Mononuclear cell (primary cell): ENCODE data around the gene IST1. TPM values are rescaled to one million over a fixed set of nuclear protein-coding genes. Genes with fewer than 3 reads are reported as not detected.

Experiments
- H3K27me3 ChIP-seq: 2 replicates; pipeline ENCODE4 v1.6.0; 2011; ENCODE audit warnings: low read length, control low read depth; ENCODE audit not compliant: insufficient read depth
- H3K4me1 ChIP-seq: 2 replicates; pipeline ENCODE4 v1.5.1; 2011; ENCODE audit warnings: mild to moderate bottlenecking, low read length, control low read depth; ENCODE audit not compliant: insufficient read depth
- H3K4me3 ChIP-seq: 2 replicates; pipeline ENCODE4 v1.5.1; 2011; ENCODE audit warnings: mild to moderate bottlenecking, low read length, moderate library complexity
- H3K9me3 ChIP-seq: 2 replicates; pipeline ENCODE4 v1.5.1; 2011; ENCODE audit warnings: low read depth, mild to moderate bottlenecking, control low read depth, low read length
- total RNA-seq: library from RNA; depleted of rRNA; stranded (reverse); fragments of >200 nt; gene quantifications from one replicate; pipeline ENCODE4 v1.2.3, GENCODE V29; 2012

Gene IST1
- total RNA-seq, 1 donor: 426 TPM

DNA sequence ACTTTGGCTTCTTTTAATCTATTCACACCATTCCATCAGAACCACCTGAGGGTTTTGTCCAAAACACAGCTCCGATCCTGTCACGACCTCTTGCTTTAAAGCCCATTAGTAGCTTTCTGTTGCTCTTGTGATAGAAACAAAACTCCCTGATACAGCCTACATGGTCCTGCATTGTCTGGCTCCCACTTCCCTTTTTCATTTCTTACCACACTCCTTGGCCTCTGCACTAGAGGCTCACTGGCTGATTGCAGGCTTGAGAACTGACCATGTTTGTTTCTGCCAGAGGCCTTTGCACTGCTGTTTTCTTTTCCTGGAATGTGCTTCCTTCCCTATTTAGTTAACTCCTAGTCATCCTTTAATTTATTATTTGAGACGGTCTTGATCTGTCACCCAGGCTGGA is 23.7 kb downstream of the IST1 start:
- Histone ChIP-seq H3K4me1 (peaks cover 9% of the 10 kb centered on the region), H3K27me3 (no peaks in the 10 kb centered on the region), H3K9me3 (no peaks in the 10 kb centered on the region), H3K4me3 (no peak overlapping the region)

DNA sequence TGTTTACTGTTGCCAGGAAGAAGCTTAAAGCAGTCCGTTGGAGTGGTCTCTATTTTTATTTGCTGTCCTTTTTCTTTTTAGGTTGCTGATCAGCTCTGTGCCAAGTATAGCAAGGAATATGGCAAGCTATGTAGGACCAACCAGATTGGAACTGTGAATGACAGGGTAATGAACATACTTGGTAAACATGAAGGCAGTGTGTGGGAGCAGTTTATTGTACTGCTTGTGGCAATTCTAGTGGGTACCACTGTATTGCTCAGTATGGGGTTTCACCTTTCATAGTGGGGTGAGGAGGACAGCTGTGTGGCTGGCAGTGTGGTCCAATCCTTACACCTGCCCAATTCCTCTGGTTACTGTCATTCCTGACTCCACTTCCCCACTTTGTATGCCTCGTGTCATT is 25.3 kb downstream of the IST1 start:
- Histone ChIP-seq H3K9me3 (no peaks in the 10 kb centered on the region), H3K27me3 (no peaks in the 10 kb centered on the region), H3K4me3 (no peak overlapping the region), H3K4me1 (peaks cover 9% of the 10 kb centered on the region)

DNA sequence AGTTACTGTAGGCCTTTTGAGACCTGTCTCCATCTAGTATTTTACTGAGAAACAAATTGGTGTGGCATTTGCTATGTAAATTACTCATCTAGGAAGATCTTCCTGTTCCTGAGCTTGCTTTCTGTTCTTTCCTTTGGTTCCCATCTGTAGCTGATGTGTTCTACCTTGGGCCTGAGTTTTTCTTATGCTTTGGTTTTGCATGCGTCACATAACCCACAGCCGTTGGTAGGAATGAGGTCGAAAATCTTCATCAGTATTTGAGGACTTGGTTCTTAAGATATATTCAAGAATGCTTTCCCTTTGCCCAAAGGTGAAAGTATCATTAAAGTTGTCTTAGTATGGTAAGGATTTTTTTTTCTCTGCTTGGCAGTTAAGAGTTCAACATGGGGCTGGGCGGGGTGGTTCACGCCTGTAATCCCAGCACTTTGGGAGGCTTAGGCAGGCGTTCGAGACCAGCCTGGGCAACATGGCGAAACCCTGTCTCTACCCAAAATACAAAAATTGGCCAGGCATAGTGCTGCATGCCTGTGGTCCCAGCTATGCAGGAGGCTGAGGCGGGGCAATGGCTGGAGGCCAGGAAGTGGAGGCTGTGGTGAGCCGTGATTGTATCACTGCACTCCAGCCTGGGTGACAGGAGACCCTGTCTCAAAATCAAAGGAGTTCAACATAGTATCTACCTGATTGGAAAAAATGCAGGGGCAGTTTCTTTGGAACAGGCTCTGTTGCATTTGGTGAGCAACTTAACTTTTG is 28.8 kb downstream of the IST1 start:
- Histone ChIP-seq H3K4me1 (peaks cover 4% of the 10 kb centered on the region), H3K27me3 (no peaks in the 10 kb centered on the region), H3K4me3 (no peak overlapping the region), H3K9me3 (no peaks in the 10 kb centered on the region)

DNA sequence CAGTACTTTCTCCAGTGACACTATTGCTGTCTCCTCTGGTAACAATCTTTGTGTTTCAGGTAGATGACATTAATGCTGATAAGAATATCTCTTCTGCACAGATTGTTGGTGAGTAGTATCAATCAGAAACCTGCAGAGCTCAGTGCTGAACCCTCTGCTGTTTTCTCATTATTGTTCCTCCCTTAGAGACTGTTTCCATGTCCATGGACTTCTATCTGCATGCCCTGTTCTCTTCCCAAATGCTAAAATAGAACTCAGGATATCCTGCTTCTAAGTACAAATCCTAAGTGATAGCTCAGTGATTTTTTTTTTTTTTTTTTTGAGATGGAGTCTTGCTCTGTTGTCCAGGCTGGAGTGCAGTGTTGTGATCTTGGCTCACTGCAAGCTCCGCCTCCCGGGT is 29.4 kb downstream of the IST1 start:
- H3K4me3 ChIP-seq: no peak overlapping the region
- no peaks in the 10 kb centered on the region for H3K4me1 ChIP-seq
- no peaks in the 10 kb centered on the region for H3K9me3 ChIP-seq
- H3K27me3 ChIP-seq: no peaks in the 10 kb centered on the region

DNA sequence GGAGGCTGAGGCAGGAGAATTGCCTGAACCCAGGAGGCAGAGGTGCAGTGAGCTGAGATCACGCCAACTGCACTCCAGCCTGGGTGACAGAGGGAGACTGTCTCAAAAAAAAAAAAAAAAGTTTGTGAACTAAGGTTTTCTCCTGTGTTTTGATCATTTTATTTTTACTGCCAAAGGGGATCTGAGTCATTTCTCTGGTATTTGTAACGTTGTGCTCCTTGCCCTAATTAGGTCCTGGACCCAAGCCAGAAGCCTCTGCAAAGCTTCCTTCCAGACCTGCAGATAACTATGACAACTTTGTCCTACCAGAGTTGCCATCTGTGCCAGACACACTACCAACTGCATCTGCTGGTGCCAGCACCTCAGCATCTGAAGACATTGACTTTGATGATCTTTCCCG is 32.1 kb downstream of the IST1 start:
- Histone ChIP-seq H3K4me1 (no peaks in the 10 kb centered on the region), H3K4me3 (no peak overlapping the region), H3K9me3 (no peaks in the 10 kb centered on the region), H3K27me3 (no peaks in the 10 kb centered on the region)

DNA sequence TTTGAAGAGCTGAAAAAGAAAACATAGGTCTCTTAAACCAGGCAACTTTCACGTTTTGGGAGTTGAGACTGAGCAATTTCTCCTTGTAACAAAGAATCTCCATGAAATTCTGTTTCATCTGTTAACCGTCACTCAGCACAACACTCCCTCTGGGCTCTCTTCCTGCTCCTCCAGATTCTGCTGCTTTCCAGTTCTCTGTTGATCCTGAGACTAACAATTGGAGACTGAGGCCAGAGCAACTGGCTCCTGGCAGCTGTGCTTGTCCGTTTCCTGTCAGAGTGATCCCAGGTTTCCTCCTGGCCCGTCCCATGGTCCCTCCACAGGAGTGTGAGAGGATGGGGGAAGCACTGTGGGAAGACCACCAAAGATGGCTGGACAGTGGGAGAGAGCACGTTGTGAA is 32.5 kb downstream of the IST1 start:
- no peaks in the 10 kb centered on the region for H3K27me3 ChIP-seq
- no peaks in the 10 kb centered on the region for H3K9me3 ChIP-seq
- H3K4me3 ChIP-seq: no peak overlapping the region
- no peaks in the 10 kb centered on the region for H3K4me1 ChIP-seq

DNA sequence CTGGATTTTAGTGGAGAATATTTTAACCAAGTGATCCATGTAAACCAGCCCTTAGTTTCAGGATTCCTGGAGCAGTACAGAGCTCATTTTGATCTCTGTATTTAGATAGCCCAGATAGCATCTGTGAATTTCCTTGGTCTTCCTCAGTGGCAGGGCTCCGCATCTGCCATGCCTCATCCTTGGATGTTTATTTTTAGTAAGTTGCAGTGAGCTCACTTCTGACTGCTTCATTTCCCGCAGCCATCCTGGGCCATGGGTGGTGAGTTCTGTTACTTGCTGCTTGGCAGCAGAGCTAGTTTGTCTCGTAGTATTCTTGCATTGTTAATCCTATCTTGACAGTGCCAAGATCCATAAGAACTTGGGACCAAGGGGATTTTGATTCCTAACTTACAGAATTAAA is 33.7 kb downstream of the IST1 start:
- Histone ChIP-seq H3K27me3 (no peaks in the 10 kb centered on the region), H3K4me1 (no peaks in the 10 kb centered on the region), H3K9me3 (no peaks in the 10 kb centered on the region), H3K4me3 (no peak overlapping the region)

DNA sequence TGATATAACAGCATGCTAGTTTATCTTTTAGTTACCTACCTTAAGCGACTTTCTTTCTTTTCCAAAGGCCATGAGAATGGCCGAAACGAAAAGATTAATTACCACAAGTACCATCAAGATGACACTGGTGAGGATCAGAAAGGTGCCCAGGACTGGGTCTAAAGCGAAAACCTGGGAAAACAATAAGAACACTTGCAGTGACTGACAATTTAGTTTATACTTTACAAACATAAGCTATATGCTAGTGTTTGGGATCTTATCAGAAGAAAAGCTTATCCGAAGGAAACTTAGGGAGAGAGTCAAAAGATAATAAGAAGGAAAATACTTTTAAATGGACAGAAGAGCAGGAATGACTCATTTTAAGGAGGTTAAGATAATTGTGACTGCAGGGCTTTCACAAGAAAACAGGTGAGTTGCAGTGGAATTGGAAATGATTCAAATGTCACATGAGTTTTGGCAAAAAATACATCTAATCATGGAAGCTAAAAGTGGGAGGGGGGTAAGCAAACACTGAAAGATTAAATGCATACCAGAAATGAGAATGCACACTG is 34.8 kb downstream of the IST1 start:
- no peak overlapping the region for H3K4me3 ChIP-seq
- no peaks in the 10 kb centered on the region for H3K27me3 ChIP-seq
- no peaks in the 10 kb centered on the region for H3K4me1 ChIP-seq
- no peaks in the 10 kb centered on the region for H3K9me3 ChIP-seq

DNA sequence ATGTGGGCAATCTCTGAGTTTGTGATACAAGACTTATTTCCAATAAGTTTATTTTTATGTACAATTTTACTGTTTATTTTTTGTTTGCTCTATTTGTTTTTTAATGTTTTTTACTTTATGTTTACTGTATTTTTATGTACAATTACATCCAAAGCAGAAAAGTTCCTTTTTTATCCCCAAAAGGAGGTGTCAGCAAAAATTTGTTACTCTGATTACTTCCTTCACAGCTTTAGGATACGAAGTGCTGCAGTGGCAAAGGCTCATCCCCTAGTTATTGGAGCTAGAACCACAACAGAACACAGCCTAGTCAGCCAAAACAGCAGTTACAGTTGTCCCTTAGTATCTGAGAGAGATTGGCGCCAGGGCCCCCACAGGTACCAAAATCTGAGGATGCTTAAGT is 35.7 kb downstream of the IST1 start:
- H3K9me3 ChIP-seq: no peaks in the 10 kb centered on the region
- no peaks in the 10 kb centered on the region for H3K4me1 ChIP-seq
- H3K27me3 ChIP-seq: no peaks in the 10 kb centered on the region
- no peak overlapping the region for H3K4me3 ChIP-seq

DNA sequence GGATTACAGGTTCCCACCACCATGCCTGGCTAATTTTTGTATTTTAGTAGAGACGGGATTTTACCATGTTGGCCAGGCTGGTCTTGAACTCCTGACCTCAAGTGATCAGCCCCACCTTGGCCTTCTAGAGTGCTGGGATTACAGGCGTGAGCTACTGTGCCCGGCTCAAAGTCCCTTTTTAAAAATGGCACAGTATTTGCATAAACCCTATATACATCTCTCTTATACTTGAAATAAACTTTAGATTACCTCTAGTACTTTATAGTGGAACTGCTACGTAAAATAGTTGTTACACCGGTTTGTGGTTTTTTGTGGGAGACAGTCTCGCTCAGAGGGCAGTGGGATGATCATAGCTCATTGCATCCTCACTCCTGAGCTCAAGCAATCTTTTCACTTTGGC is 36.3 kb downstream of the IST1 start:
- Histone ChIP-seq H3K9me3 (no peaks in the 10 kb centered on the region), H3K4me1 (no peaks in the 10 kb centered on the region), H3K4me3 (no peak overlapping the region), H3K27me3 (no peaks in the 10 kb centered on the region)

DNA sequence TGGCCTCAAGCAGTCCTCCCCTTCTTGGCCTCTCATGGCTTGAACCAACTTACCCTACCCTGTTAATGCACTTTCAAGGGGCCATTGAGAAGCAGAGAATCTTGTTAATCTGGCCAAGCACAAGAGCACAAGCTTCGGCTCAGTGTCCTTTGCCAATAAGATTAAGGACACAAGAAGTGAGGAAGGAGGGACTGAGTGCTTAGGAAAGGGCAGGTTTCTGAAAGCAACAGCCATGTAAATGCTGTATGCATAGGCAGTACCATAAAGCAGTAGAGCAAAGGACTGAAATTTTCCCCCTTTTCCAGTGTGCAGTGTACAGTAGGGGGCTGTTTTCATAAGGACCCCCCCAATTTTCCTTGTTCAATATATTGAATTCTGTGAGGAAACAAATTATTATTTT is 37.7 kb downstream of the IST1 start:
- no peaks in the 10 kb centered on the region for H3K9me3 ChIP-seq
- H3K4me3 ChIP-seq: no peak overlapping the region
- H3K4me1 ChIP-seq: no peaks in the 10 kb centered on the region
- no peaks in the 10 kb centered on the region for H3K27me3 ChIP-seq

DNA sequence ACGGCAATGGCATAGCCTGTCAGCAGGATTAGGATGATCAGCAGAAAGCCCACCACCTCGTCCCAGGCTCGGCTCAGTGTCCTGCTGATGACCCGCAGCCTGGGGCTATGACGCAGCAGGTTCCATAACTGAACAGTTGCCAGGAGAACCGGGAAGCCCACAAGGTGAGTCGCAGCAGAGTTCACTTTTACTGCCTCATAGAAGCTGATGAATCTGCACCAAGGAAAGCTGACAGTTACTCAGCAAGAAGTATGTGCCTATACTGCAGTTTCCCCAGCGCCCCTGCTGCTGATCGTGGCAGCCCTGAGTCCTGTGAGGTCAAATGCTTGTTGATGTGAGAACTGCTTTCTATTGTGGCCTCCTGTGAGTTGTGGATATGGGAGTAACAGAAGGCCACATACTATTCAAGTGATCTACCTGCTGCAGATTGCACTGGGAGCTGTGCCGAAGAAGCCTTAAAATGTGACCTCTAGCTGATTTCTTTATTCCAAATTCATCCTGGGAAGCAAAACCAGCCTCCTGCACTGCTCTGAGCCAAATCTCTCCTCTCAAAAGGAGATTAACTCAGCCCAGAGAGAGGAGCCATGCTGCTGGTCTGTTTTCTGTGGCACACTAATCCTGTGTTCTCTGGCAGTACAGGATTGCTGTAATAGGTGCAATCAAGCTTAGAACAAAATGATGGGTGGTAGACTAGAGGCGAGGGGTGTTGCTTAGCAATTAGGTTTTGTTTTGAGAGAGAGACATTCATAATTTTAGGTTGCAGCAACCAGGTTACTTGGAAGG is 38.8 kb downstream of the IST1 start:
- Histone ChIP-seq H3K4me1 (no peaks in the 10 kb centered on the region), H3K27me3 (no peaks in the 10 kb centered on the region), H3K9me3 (no peaks in the 10 kb centered on the region), H3K4me3 (no peak overlapping the region)

DNA sequence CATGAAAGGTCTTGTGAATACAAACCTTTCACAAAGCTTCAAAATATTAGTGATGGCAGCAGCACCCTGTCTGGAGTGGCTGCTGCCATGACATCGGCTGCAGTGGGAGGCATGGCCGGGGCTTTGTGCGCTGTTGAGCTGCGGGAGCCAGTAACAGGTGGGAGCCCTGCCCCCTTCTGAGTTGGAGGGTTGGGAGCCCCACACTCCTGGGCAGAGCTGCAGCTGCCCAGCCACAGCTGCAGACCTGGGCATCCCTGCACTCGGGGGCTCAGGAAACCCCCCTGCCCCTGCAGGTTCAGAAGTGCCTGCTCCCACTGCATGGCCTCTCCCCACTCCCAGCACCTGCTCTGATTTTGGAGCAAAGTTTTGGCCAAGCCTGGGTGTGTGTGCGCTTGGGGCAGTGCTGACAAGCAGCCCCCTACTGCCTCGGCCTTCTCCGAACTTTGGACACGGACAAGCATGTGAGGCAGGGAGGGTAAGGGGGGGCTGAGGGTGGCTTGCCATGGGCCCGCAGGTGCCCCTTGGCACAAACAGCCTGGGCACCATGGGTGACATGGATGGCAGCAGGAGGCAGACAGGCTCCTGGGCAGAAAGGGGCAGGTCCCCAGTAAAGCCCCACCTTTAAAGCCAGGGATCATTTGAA is 42.7 kb downstream of the IST1 start:
- H3K4me1 ChIP-seq: no peaks in the 10 kb centered on the region

DNA sequence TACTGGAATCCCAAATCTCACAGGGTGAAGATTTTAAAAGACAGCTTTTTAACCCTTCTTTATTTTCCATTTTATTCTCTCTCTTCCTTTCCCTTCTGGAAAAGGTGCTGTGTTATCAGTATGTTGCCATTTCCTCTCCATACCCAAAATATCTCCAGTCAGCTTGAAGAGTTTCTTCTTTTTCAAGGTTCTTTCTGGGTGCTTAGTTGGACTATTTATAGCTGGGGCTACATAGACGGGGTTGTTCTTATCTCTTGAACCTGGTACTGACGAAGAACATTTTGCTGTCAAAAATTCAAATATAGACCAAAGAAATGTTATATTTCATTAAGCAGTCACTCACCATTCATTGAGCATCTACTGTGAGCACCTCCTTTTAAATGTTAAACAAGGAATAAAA is 48.6 kb downstream of the IST1 start:
- Histone ChIP-seq H3K4me1 (no peaks in the 10 kb centered on the region), H3K27me3 (no peaks in the 10 kb centered on the region), H3K4me3 (no peak overlapping the region), H3K9me3 (no peaks in the 10 kb centered on the region)

More for the DNA sequence above, 42.7 kb downstream of the IST1 start:
- H3K27me3 ChIP-seq: no peaks in the 10 kb centered on the region
- no peaks in the 10 kb centered on the region for H3K9me3 ChIP-seq
- no peak overlapping the region for H3K4me3 ChIP-seq

DNA sequence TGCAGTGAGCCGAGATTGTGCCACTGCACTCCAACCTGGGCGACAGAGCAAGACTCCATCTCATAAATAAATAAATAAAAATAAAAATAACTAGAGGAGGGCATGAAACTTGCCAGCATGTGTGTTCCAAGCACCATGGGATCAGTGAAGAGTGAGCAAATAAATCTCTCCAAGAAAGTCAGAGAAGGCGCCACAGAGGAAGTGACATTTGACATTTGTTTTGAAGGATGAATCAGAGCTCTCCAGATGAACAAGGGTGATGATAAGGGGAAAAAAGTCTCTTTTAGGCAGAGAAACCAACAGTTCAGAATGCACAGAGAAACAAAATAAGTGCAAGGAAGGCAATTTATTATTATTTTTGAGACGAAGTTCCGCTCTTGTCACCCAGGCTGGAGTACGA is 50.3 kb downstream of the IST1 start:
- H3K27me3 ChIP-seq: no peaks in the 10 kb centered on the region
- H3K9me3 ChIP-seq: no peaks in the 10 kb centered on the region
- no peaks in the 10 kb centered on the region for H3K4me1 ChIP-seq
- no peak overlapping the region for H3K4me3 ChIP-seq
